Measurements from ENCODE around the gene CASKIN1. TPM values are rescaled to one million over a fixed set of nuclear protein-coding genes. Genes with fewer than 3 reads are reported as not detected.

The CASKIN1 gene
- total RNA-seq, 2 donors from 2014 or later = 8.2 to 9.7 TPM

GRCh38 chr16:2237102-2237482, 40.7 kb upstream of the CASKIN1 start:
- Mint-ChIP-seq H3K4me3 (peak overlapping the region; percentile 38), H3K4me1 (no peaks in the 10 kb centered on the region), H3K27ac (no peak overlapping the region), H3K36me3 (ENCODE audit: low read depth) (peaks cover 13% of the 10 kb centered on the region), H3K27me3 (ENCODE audit: insufficient read depth) (peaks cover 22% of the 10 kb centered on the region), H3K9me3 (no peaks in the 10 kb centered on the region)
- Histone ChIP-seq H3K36me3 (ENCODE audit: control insufficient read depth, insufficient read depth, low read length) (peaks cover 10% of the 10 kb centered on the region), H3K4me1 (ENCODE audit: control insufficient read depth, insufficient read depth, low read length) (no peaks in the 10 kb centered on the region), H3K9ac (ENCODE audit: extremely low read depth, low read length, poor library complexity, severe bottlenecking) (no peak overlapping the region), H3K9me3 (ENCODE audit: control insufficient read depth, low read length) (no peaks in the 10 kb centered on the region), H3K27ac (ENCODE audit: low read depth, low read length) (no peak overlapping the region), H3K4me3 (ENCODE audit: low read length) (peak overlapping the region; percentile 56), H3K27me3 (ENCODE audit: control insufficient read depth, insufficient read depth, low read length, poor library complexity, severe bottlenecking) (peaks cover 25% of the 10 kb centered on the region)
- 10 to 13% methylated on average over 10 to 40 of the region's 40 CpGs for WGBS, 2 experiments (ENCODE audit: insufficient coverage in 1 of 2, insufficient read length in 1 of 2)
- no peak for DNase-seq
- no peak for TF ChIP-seq CTCF (conservative IDR thresholded peaks at IDR 0.05)

GRCh38 chr16:2236337-2237101, 40.1 kb upstream of the CASKIN1 start, which contains the start of gene DNASE1L2:
Gene DNASE1L2, plus strand, starts transcription at chr16:2236444. Its CDS starts 373 bp downstream, at chr16:2236817.
- TF ChIP-seq CTCF (conservative IDR thresholded peaks at IDR 0.05) = no peak
- H3K27me3 Mint-ChIP-seq (ENCODE audit: insufficient read depth) = peaks cover 22% of the 10 kb centered on the region
- H3K4me1 Mint-ChIP-seq = no peaks in the 10 kb centered on the region
- peak; percentile 82 for DNase-seq
- H3K36me3 ChIP-seq (ENCODE audit: control insufficient read depth, insufficient read depth, low read length) = peaks cover 9% of the 10 kb centered on the region
- no peak within 1 kb of the TSS for H3K27ac ChIP-seq (ENCODE audit: low read depth, low read length)
- no peaks in the 10 kb centered on the region for H3K9me3 ChIP-seq (ENCODE audit: control insufficient read depth, low read length)
- H3K4me3 Mint-ChIP-seq = peak within 1 kb of the TSS; percentile 38
- H3K36me3 Mint-ChIP-seq (ENCODE audit: low read depth) = peaks cover 13% of the 10 kb centered on the region
- no peak within 1 kb of the TSS for H3K9ac ChIP-seq (ENCODE audit: extremely low read depth, low read length, poor library complexity, severe bottlenecking)
- no peaks in the 10 kb centered on the region for H3K4me1 ChIP-seq (ENCODE audit: control insufficient read depth, insufficient read depth, low read length)
- no peak within 1 kb of the TSS for H3K27ac Mint-ChIP-seq
- peaks cover 25% of the 10 kb centered on the region for H3K27me3 ChIP-seq (ENCODE audit: control insufficient read depth, insufficient read depth, low read length, poor library complexity, severe bottlenecking)
- 10 to 13% methylated on average over 45 to 64 of the region's 64 CpGs for WGBS, 2 experiments (ENCODE audit: insufficient coverage in 1 of 2, insufficient read length in 1 of 2)
- H3K4me3 ChIP-seq (ENCODE audit: low read length) = peak within 1 kb of the TSS; percentile 56
- no peaks in the 10 kb centered on the region for H3K9me3 Mint-ChIP-seq

- H3K27ac Mint-ChIP-seq = no peak overlapping the region
- peaks cover 22% of the 10 kb centered on the region for H3K27me3 Mint-ChIP-seq (ENCODE audit: insufficient read depth)
- Histone ChIP-seq H3K4me3 (ENCODE audit: low read length) (no peak overlapping the region), H3K27me3 (ENCODE audit: control insufficient read depth, insufficient read depth, low read length, poor library complexity, severe bottlenecking) (peaks cover 25% of the 10 kb centered on the region), H3K36me3 (ENCODE audit: control insufficient read depth, insufficient read depth, low read length) (peaks cover 9% of the 10 kb centered on the region), H3K27ac (ENCODE audit: low read depth, low read length) (no peak overlapping the region), H3K9me3 (ENCODE audit: control insufficient read depth, low read length) (no peaks in the 10 kb centered on the region), H3K9ac (ENCODE audit: extremely low read depth, low read length, poor library complexity, severe bottlenecking) (no peak overlapping the region), H3K4me1 (ENCODE audit: control insufficient read depth, insufficient read depth, low read length) (no peaks in the 10 kb centered on the region)
- WGBS, 2 experiments (ENCODE audit: insufficient coverage in 1 of 2, insufficient read length in 1 of 2) = 68 to 83% methylated on average over 7 to 19 of the region's 19 CpGs
- peaks cover 13% of the 10 kb centered on the region for H3K36me3 Mint-ChIP-seq (ENCODE audit: low read depth)
- H3K4me3 Mint-ChIP-seq = peak overlapping the region; percentile 38
- DNase-seq = no peak
- H3K4me1 Mint-ChIP-seq = no peaks in the 10 kb centered on the region
- H3K9me3 Mint-ChIP-seq = no peaks in the 10 kb centered on the region
- no peak for TF ChIP-seq CTCF (conservative IDR thresholded peaks at IDR 0.05)
Measured at GRCh38 chr16:2235695-2236336, 39.4 kb upstream of the CASKIN1 start.
